ENCODE measurements around the gene PPP1R9A.

DNA sequence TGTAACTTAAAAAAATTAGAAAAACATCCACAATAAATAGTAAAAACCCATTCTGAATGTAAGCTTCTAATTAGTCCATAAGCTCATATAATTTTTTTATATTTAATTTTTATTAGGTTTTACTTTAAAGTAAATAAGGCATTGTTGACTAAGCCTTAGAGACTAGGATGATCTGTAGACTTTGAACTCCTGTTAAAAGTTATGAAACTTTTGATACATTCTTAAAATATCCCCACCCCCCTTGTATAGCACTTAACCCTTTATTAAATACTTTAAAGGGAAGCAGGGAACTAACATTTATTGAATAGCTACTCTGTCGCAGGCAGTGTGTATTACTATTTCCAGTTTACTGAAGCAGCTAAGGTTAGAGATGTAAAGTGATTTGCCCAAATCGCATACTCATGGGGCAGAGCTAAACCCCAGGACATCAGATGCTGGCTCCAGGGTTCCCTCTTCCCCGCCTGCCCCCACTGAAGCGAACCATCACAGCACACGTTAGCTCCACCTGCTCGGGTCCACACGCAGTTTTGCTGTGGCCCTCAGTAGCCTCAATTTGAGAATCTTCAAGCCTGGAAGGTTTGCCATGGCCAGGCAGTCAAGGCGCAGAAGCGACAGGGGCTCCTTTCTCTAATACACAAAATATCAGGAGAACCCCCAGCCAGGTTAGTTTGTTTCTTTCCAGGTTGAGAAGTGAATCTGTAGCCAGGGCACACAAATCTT is 416.2 kb downstream of the PPP1R9A start:
- TF ChIP-seq, protein P1, sequence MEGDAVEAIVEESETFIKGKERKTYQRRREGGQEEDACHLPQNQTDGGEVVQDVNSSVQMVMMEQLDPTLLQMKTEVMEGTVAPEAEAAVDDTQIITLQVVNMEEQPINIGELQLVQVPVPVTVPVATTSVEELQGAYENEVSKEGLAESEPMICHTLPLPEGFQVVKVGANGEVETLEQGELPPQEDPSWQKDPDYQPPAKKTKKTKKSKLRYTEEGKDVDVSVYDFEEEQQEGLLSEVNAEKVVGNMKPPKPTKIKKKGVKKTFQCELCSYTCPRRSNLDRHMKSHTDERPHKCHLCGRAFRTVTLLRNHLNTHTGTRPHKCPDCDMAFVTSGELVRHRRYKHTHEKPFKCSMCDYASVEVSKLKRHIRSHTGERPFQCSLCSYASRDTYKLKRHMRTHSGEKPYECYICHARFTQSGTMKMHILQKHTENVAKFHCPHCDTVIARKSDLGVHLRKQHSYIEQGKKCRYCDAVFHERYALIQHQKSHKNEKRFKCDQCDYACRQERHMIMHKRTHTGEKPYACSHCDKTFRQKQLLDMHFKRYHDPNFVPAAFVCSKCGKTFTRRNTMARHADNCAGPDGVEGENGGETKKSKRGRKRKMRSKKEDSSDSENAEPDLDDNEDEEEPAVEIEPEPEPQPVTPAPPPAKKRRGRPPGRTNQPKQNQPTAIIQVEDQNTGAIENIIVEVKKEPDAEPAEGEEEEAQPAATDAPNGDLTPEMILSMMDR (IDR thresholded peaks at IDR 0.05) = no peak
- TF ChIP-seq POLR2A (IDR thresholded peaks at IDR 0.05) (no peak), POLR2AphosphoS5 (IDR thresholded peaks at IDR 0.05) (no peak)
